HepG2 (cell line): Measurements from ENCODE around the gene POLR2B. TPM values are rescaled to one million over a fixed set of nuclear protein-coding genes. Genes with fewer than 3 reads are reported as not detected.
A peak's percentile ranks its signal among the peaks of the same experiment; 100 is the strongest.

ENCODE experiments used
- ATF1 ChIP-seq: IDR thresholded peaks from 2 replicates; pipeline ENCODE4 v1.6.1; 2016; ENCODE audit warnings: mild to moderate bottlenecking, control low read depth
- BRCA1 ChIP-seq: sonication (generic); formaldehyde crosslinking; IDR thresholded peaks from 2 replicates; pipeline ENCODE4 v1.4.0; 2020; ENCODE audit warnings: missing genetic modification reagents
- IKZF1 ChIP-seq: fragments of 450-650 bp; IDR thresholded peaks from 2 replicates; pipeline ENCODE4 v1.7.1; 2016
- KLF16 ChIP-seq, 2 experiments: sonication (generic) in 1 of 2; formaldehyde crosslinking in 1 of 2; IDR thresholded peaks; 2 replicates each; pipeline versions ENCODE4 v1.6.1 to v1.8.0; 2016 to 2023; ENCODE audit warnings: missing genetic modification reagents in 2 of 2, missing compliant biosample characterization in 1 of 2
- MEIS2 ChIP-seq: sonication (generic); formaldehyde crosslinking; IDR thresholded peaks from 2 replicates; pipeline ENCODE4 v1.9.0; 2021; ENCODE audit warnings: mild to moderate bottlenecking, missing genetic modification reagents
- NR3C1 ChIP-seq: sonication (generic); formaldehyde crosslinking; IDR thresholded peaks from 2 replicates; pipeline ENCODE4 v1.4.0; 2020; ENCODE audit warnings: missing genetic modification reagents
- PHF20 ChIP-seq: sonication (generic); formaldehyde crosslinking; IDR thresholded peaks from 2 replicates; pipeline ENCODE4 v1.5.0; 2020; ENCODE audit warnings: mild to moderate bottlenecking, missing genetic modification reagents
- SIN3A ChIP-seq: IDR thresholded peaks from 2 replicates; pipeline ENCODE4 v1.6.1; 2011; ENCODE audit warnings: low read depth, mild to moderate bottlenecking, control low read depth, low read length, borderline replicate concordance
- TOE1 ChIP-seq: sonication (generic); formaldehyde crosslinking; IDR thresholded peaks from 2 replicates; pipeline ENCODE4 v1.4.0; 2020; ENCODE audit warnings: mild to moderate bottlenecking, missing genetic modification reagents
- ZBTB20 ChIP-seq: sonication (generic); formaldehyde crosslinking; IDR thresholded peaks from 2 replicates; pipeline ENCODE4 v1.8.1; 2023; ENCODE audit warnings: missing genetic modification reagents, low read depth, mild to moderate bottlenecking, borderline replicate concordance
- ZBTB42 ChIP-seq: sonication (generic); formaldehyde crosslinking; IDR thresholded peaks from 2 replicates; pipeline ENCODE4 v1.5.0; 2020; ENCODE audit warnings: mild to moderate bottlenecking, missing genetic modification reagents
- ZNF350 ChIP-seq: sonication (generic); formaldehyde crosslinking; IDR thresholded peaks from 2 replicates; pipeline ENCODE4 v1.4.0; 2020; ENCODE audit warnings: mild to moderate bottlenecking, low read depth, missing genetic modification reagents, borderline replicate concordance
- ZNF562 ChIP-seq: sonication (generic); formaldehyde crosslinking; IDR thresholded peaks from 2 replicates; pipeline ENCODE4 v1.8.0; 2022; ENCODE audit warnings: missing genetic modification reagents, borderline replicate concordance
- ZNF614 ChIP-seq: IDR thresholded peaks from 2 replicates; pipeline ENCODE4 v1.6.1; 2018; ENCODE audit warnings: missing biosample characterization, missing genetic modification reagents, inconsistent platforms, borderline replicate concordance
- ZNF75D ChIP-seq: sonication (generic); formaldehyde crosslinking; IDR thresholded peaks from 2 replicates; pipeline ENCODE4 v1.8.1; 2023; ENCODE audit warnings: missing genetic modification reagents, mild to moderate bottlenecking, borderline replicate concordance
- ZNF773 ChIP-seq: sonication (generic); formaldehyde crosslinking; IDR thresholded peaks from 2 replicates; pipeline ENCODE4 v1.4.0; 2020; ENCODE audit warnings: missing genetic modification reagents, borderline replicate concordance
- polyA plus RNA-seq, 8 experiments: library from polyadenylated mRNA; depleted of rRNA in 3 of 8; stranded (reverse) in 7 of 8; unstranded in 1 of 8; fragments of >200 nt; fragmentation: Illumina TruSeq in 4 of 8; extraction: Trizol in 4 of 8; gene quantifications; 2 replicates each; pipeline versions ENCODE4 v1.2.1 to v1.2.3, GENCODE V29; 2011 to 2016; ENCODE audit warnings: low read depth in 4 of 8, missing spikeins in 1 of 8, mixed read lengths in 1 of 8; ENCODE audit not compliant: insufficient read depth in 1 of 8
- total RNA-seq, 5 experiments: library from RNA; depleted of rRNA; stranded (reverse); fragments of >200 nt; fragmentation: Illumina TruSeq; extraction: Trizol; gene quantifications; 2 replicates each; pipeline ENCODE4 v1.2.3, GENCODE V29; 2016; ENCODE audit warnings: low read depth in 1 of 5
- TF ChIP-seq, protein P1 (sequence below): sonication (generic); formaldehyde crosslinking; IDR thresholded peaks from 2 replicates; pipeline ENCODE4 v1.8.0; 2022; ENCODE audit warnings: mild to moderate bottlenecking, missing genetic modification reagents
- TF ChIP-seq, protein P2 (sequence below): sonication (generic); formaldehyde crosslinking; IDR thresholded peaks from 2 replicates; pipeline ENCODE4 v1.8.0; 2022; ENCODE audit warnings: mild to moderate bottlenecking, missing genetic modification reagents, moderate library complexity
- TF ChIP-seq, protein P3 (sequence below): sonication (generic); formaldehyde crosslinking; IDR thresholded peaks from 2 replicates; pipeline ENCODE4 v1.4.0; 2020; ENCODE audit warnings: missing genetic modification reagents, mild to moderate bottlenecking, borderline replicate concordance
- TF ChIP-seq, protein P4 (sequence below): sonication (generic); formaldehyde crosslinking; IDR thresholded peaks from 2 replicates; pipeline ENCODE4 v1.5.1; 2020; ENCODE audit warnings: missing genetic modification reagents, mild to moderate bottlenecking, borderline replicate concordance
- TF ChIP-seq, protein P5 (sequence below): sonication (generic); formaldehyde crosslinking; IDR thresholded peaks from 2 replicates; pipeline ENCODE4 v1.8.0; 2022; ENCODE audit warnings: mild to moderate bottlenecking, missing genetic modification reagents, moderate library complexity
- TF ChIP-seq, protein P6 (sequence below): sonication (generic); formaldehyde crosslinking; IDR thresholded peaks from 2 replicates; pipeline ENCODE4 v1.9.0; 2021; ENCODE audit warnings: missing genetic modification reagents, mild to moderate bottlenecking, borderline replicate concordance

Gene POLR2B
- total and polyA plus RNA-seq, 2 of the 13 experiments (the other 11 are each of a cell fraction or from before 2014, with no cell fraction given) = 70.6 to 116 TPM

DNA sequence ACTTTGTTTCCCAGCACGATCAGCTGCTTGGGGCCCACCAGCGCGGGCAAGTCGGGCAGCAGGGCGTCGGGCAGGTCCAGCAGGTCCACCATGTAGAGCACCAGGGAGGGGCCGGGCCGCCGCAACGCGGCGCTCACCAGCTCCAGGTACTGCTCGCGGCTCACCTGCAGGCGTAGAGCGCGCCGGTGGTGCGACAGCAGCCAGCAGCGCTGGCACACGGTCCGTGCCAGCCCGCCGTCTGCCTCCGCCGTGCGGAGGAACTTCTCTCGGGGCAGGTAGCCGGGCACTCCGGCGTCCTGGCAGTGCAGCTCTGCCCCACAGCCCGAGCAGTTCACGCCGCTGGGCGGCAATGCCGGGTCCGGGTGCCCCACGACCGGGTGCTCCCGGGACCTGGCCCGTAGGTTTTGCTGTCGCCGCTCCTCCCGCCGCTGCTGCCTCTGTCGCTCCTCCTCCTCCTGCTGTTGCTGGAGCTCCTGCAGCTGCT lies 1.8 kb upstream of the POLR2B start (continued):
- TF ChIP-seq, protein P1, sequence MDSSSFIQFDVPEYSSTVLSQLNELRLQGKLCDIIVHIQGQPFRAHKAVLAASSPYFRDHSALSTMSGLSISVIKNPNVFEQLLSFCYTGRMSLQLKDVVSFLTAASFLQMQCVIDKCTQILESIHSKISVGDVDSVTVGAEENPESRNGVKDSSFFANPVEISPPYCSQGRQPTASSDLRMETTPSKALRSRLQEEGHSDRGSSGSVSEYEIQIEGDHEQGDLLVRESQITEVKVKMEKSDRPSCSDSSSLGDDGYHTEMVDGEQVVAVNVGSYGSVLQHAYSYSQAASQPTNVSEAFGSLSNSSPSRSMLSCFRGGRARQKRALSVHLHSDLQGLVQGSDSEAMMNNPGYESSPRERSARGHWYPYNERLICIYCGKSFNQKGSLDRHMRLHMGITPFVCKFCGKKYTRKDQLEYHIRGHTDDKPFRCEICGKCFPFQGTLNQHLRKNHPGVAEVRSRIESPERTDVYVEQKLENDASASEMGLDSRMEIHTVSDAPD (CRISPR knock-in tag) = 0 out of 2 replicates have a peak, but pooled peaks have one; percentile 27
- TF ChIP-seq, protein P2, sequence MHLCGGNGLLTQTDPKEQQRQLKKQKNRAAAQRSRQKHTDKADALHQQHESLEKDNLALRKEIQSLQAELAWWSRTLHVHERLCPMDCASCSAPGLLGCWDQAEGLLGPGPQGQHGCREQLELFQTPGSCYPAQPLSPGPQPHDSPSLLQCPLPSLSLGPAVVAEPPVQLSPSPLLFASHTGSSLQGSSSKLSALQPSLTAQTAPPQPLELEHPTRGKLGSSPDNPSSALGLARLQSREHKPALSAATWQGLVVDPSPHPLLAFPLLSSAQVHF (CRISPR knock-in tag) = 0 out of 2 replicates have a peak, but pooled peaks have one; percentile 31
- TF ChIP-seq, protein P3, sequence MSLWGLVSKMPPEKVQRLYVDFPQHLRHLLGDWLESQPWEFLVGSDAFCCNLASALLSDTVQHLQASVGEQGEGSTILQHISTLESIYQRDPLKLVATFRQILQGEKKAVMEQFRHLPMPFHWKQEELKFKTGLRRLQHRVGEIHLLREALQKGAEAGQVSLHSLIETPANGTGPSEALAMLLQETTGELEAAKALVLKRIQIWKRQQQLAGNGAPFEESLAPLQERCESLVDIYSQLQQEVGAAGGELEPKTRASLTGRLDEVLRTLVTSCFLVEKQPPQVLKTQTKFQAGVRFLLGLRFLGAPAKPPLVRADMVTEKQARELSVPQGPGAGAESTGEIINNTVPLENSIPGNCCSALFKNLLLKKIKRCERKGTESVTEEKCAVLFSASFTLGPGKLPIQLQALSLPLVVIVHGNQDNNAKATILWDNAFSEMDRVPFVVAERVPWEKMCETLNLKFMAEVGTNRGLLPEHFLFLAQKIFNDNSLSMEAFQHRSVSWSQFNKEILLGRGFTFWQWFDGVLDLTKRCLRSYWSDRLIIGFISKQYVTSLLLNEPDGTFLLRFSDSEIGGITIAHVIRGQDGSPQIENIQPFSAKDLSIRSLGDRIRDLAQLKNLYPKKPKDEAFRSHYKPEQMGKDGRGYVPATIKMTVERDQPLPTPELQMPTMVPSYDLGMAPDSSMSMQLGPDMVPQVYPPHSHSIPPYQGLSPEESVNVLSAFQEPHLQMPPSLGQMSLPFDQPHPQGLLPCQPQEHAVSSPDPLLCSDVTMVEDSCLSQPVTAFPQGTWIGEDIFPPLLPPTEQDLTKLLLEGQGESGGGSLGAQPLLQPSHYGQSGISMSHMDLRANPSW = no peak
- TF ChIP-seq PHF20 (CRISPR knock-in tag) = no peak
- TF ChIP-seq, protein P4, sequence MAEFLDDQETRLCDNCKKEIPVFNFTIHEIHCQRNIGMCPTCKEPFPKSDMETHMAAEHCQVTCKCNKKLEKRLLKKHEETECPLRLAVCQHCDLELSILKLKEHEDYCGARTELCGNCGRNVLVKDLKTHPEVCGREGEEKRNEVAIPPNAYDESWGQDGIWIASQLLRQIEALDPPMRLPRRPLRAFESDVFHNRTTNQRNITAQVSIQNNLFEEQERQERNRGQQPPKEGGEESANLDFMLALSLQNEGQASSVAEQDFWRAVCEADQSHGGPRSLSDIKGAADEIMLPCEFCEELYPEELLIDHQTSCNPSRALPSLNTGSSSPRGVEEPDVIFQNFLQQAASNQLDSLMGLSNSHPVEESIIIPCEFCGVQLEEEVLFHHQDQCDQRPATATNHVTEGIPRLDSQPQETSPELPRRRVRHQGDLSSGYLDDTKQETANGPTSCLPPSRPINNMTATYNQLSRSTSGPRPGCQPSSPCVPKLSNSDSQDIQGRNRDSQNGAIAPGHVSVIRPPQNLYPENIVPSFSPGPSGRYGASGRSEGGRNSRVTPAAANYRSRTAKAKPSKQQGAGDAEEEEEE (CRISPR knock-in tag) = no peak
- TF ChIP-seq ZNF614 = no peak
- no peak for TF ChIP-seq ZNF350 (CRISPR knock-in tag)
- no peak for TF ChIP-seq IKZF1
- TF ChIP-seq BRCA1 (CRISPR knock-in tag) = no peak
- TF ChIP-seq ZBTB20 (CRISPR knock-in tag) = no peak
- TF ChIP-seq, protein P5, sequence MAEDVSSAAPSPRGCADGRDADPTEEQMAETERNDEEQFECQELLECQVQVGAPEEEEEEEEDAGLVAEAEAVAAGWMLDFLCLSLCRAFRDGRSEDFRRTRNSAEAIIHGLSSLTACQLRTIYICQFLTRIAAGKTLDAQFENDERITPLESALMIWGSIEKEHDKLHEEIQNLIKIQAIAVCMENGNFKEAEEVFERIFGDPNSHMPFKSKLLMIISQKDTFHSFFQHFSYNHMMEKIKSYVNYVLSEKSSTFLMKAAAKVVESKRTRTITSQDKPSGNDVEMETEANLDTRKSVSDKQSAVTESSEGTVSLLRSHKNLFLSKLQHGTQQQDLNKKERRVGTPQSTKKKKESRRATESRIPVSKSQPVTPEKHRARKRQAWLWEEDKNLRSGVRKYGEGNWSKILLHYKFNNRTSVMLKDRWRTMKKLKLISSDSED (CRISPR knock-in tag) = no peak
- peak; percentile 18; the same call in 1 of the 2 replicates for TF ChIP-seq ZBTB42 (CRISPR knock-in tag)
- no peak for TF ChIP-seq TOE1
- no peak for TF ChIP-seq ZNF773
- TF ChIP-seq NR3C1 = no peak
- TF ChIP-seq KLF16 (CRISPR knock-in tag; IDR thresholded peaks at IDR 0.05) = no peak
- TF ChIP-seq ATF1 = no peak
- TF ChIP-seq MEIS2 (CRISPR knock-in tag) = no peak
- no peak for TF ChIP-seq ZNF562 (CRISPR knock-in tag)
- TF ChIP-seq, protein P6, sequence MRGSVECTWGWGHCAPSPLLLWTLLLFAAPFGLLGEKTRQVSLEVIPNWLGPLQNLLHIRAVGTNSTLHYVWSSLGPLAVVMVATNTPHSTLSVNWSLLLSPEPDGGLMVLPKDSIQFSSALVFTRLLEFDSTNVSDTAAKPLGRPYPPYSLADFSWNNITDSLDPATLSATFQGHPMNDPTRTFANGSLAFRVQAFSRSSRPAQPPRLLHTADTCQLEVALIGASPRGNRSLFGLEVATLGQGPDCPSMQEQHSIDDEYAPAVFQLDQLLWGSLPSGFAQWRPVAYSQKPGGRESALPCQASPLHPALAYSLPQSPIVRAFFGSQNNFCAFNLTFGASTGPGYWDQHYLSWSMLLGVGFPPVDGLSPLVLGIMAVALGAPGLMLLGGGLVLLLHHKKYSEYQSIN = no peak
- TF ChIP-seq ZNF75D (CRISPR knock-in tag) = no peak
- no peak for TF ChIP-seq SIN3A
